OCI-LY7 (cell line): Measurements from ENCODE around the gene IFNL4. TPM values are rescaled to one million over a fixed set of nuclear protein-coding genes. Genes with fewer than 3 reads are reported as not detected.

ENCODE experiments used
- BruUV-seq: library from RNA; stranded (reverse); fragments of 400-500 nt; replicated peaks from 2 replicates; lab custom pipeline; 2021; lab: Mats Ljungman, UMichigan
- CTCF ChIA-PET: fragments of 300-600 bp; sonication (Branson Sonifier 250); formaldehyde crosslinking; loops from one replicate; lab custom pipeline; 2022; ENCODE audit warnings: antibody characterized with exemption; ENCODE audit not compliant: unreplicated experiment; lab: Charles Lee
- POLR2A ChIA-PET: fragments of 300-600 bp; sonication (Branson Sonifier 250); formaldehyde crosslinking; loops from one replicate; lab custom pipeline; 2022; ENCODE audit warnings: antibody characterized with exemption; lab: Charles Lee
- DNase-seq: peaks from one replicate; pipeline ENCODE4 v3.0.0-alpha.2; 2015; ENCODE audit warnings: low spot score
- H2AFZ ChIP-seq: fragments of 200-600 bp; sonication (generic), shearing (Covaris generic); 2 replicates; pipeline ENCODE4 v1.6.1; 2014; ENCODE audit warnings: mild to moderate bottlenecking, antibody characterized with exemption, low read length, moderate library complexity
- H3K27ac ChIP-seq: fragments of 200-600 bp; sonication (generic); 2 replicates; pipeline ENCODE4 v1.5.1; 2014; ENCODE audit warnings: mixed run types, low read depth, mild to moderate bottlenecking, moderate library complexity, low read length, inconsistent platforms; ENCODE audit not compliant: poor library complexity, severe bottlenecking
- H3K36me3 ChIP-seq: fragments of 200-600 bp; sonication (generic); 2 replicates; pipeline ENCODE4 v1.6.1; 2014; ENCODE audit warnings: mild to moderate bottlenecking, antibody characterized with exemption, low read length, moderate library complexity, mixed read lengths; ENCODE audit not compliant: insufficient read depth
- H3K4me1 ChIP-seq: fragments of 200-600 bp; sonication (generic); 2 replicates; pipeline ENCODE4 v1.5.1; 2014; ENCODE audit warnings: mild to moderate bottlenecking, low read length; ENCODE audit not compliant: insufficient read depth, poor library complexity, severe bottlenecking
- H3K4me2 ChIP-seq: fragments of 200-600 bp; sonication (generic); 2 replicates; pipeline ENCODE4 v1.6.1; 2014; ENCODE audit warnings: mild to moderate bottlenecking, low read length
- H3K4me3 ChIP-seq: fragments of 200-600 bp; sonication (generic); 2 replicates; pipeline ENCODE4 v1.5.1; 2014; ENCODE audit warnings: mild to moderate bottlenecking, low read depth, low read length; ENCODE audit not compliant: poor library complexity, severe bottlenecking
- H3K79me2 ChIP-seq: fragments of 200-600 bp; sonication (generic); 2 replicates; pipeline ENCODE4 v1.6.1; 2016; ENCODE audit warnings: low read depth, mild to moderate bottlenecking, low read length, moderate library complexity, mixed read lengths; ENCODE audit not compliant: insufficient read depth
- H3K9me2 ChIP-seq: fragments of 200-600 bp; sonication (generic); 2 replicates; pipeline ENCODE4 v1.6.1; 2016; ENCODE audit warnings: mild to moderate bottlenecking, low read length, mixed read lengths; ENCODE audit not compliant: insufficient read depth
- H3K9me3 ChIP-seq: fragments of 200-600 bp; sonication (generic); 2 replicates; pipeline ENCODE4 v1.6.1; 2014; ENCODE audit warnings: mild to moderate bottlenecking, mixed run types, low read length, mixed read lengths
- H4K20me1 ChIP-seq: fragments of 200-600 bp; sonication (generic); 2 replicates; pipeline ENCODE4 v1.6.1; 2014; ENCODE audit warnings: mild to moderate bottlenecking, antibody characterized with exemption, low read length, moderate library complexity, mixed read lengths; ENCODE audit not compliant: insufficient read depth
- CTCF ChIP-seq: fragments of 200-600 bp; sonication (generic); conservative IDR thresholded peaks from 2 replicates; pipeline ENCODE4 v1.5.1; 2014; ENCODE audit warnings: mild to moderate bottlenecking, antibody characterized with exemption, low read length, moderate library complexity, mixed read lengths
- EZH2phosphoT487 ChIP-seq: fragments of 200-600 bp; sonication (generic); IDR thresholded peaks from 2 replicates; pipeline ENCODE4 v1.6.1; 2018; ENCODE audit warnings: low read depth, borderline replicate concordance, mild to moderate bottlenecking, mixed run types, antibody characterized with exemption, low read length, moderate library complexity, mixed read lengths
- intact Hi-C: fragments of 100-400 bp; cut with micrococcal nuclease; formaldehyde crosslinking; loops from one replicate; pipeline ENCODE4 v1.10.0; 2022; ENCODE audit not compliant: unreplicated experiment
- total RNA-seq, 2 experiments: library from RNA; depleted of rRNA in 1 of 2; stranded (reverse); fragments of >200 nt in 1 of 2; shearing (Covaris generic) in 1 of 2; gene quantifications; 2 replicates each; pipeline ENCODE4 v1.2.3, GENCODE V29; 2014 to 2022

Gene IFNL4
- total RNA-seq, 2 experiments from 2014 or later, result not detected

- Histone ChIP-seq H3K36me3 (no peaks in the 10 kb centered on the region), H2AFZ (no peak overlapping the region), H3K27ac (no peak overlapping the region), H3K79me2 (no peaks in the 10 kb centered on the region), H3K4me3 (no peak overlapping the region), H4K20me1 (no peaks in the 10 kb centered on the region), H3K9me3 (no peaks in the 10 kb centered on the region), H3K9me2 (no peaks in the 10 kb centered on the region), H3K4me2 (no peak overlapping the region), H3K4me1 (no peaks in the 10 kb centered on the region)
- ChIA-PET CTCF (no interaction called here), POLR2A (interaction anchor here (0.7 to 1.0 kb wide), 3 partner anchors 112 to 202 kb away, joined by 3 to 5 read pairs (median 4); partner anchors contain the start of gene PAF1)
- intact Hi-C loops, result loop anchor here (1.0 kb wide), 2 partner anchors 116 to 199 kb away; no protein-coding TSS in a partner anchor
- no peak for DNase-seq
- BruUV-seq, result no TSS peak
- TF ChIP-seq EZH2phosphoT487 (no peak), CTCF (no peak)
Observed at GRCh38 chr19:39211731-39212374, 36.8 kb downstream of the IFNL4 start.

GRCh38 chr19:39209196-39209595, 39.5 kb downstream of the IFNL4 start:
- intact Hi-C loops, result no loop called here
- Histone ChIP-seq H3K4me2 (no peak overlapping the region), H2AFZ (no peak overlapping the region), H3K9me2 (no peaks in the 10 kb centered on the region), H4K20me1 (no peaks in the 10 kb centered on the region), H3K36me3 (no peaks in the 10 kb centered on the region), H3K4me3 (no peak overlapping the region), H3K79me2 (no peaks in the 10 kb centered on the region), H3K9me3 (no peaks in the 10 kb centered on the region), H3K4me1 (no peaks in the 10 kb centered on the region), H3K27ac (no peak overlapping the region)
- POLR2A ChIA-PET, result no interaction called here
- BruUV-seq, result no TSS peak
- CTCF ChIA-PET, result no interaction called here
- no peak for DNase-seq
- TF ChIP-seq EZH2phosphoT487 (no peak), CTCF (no peak)

- ChIA-PET CTCF (no interaction called here), POLR2A (no interaction called here)
- Histone ChIP-seq H2AFZ (no peak overlapping the region), H4K20me1 (no peaks in the 10 kb centered on the region), H3K4me3 (no peak overlapping the region), H3K9me2 (no peaks in the 10 kb centered on the region), H3K9me3 (no peaks in the 10 kb centered on the region), H3K36me3 (no peaks in the 10 kb centered on the region), H3K4me1 (no peaks in the 10 kb centered on the region), H3K79me2 (no peaks in the 10 kb centered on the region), H3K4me2 (no peak overlapping the region), H3K27ac (no peak overlapping the region)
- BruUV-seq, result no TSS peak
- intact Hi-C loops, result no loop called here
- no peak for TF ChIP-seq EZH2phosphoT487
- no peak for TF ChIP-seq CTCF
- DNase-seq, result no peak
Observed at GRCh38 chr19:39208175-39208795, 40.4 kb downstream of the IFNL4 start.
